Central memory CD4-positive, alpha-beta T cell (primary cell): Measurements from ENCODE around the gene POLR2H.

Source experiments
- DNase-seq: peaks from one replicate; pipeline ENCODE4 v3.0.0; 2022

POLR2H gene

GRCh38 chr3:184352897-184353545, 8.5 kb upstream of the POLR2H start:
- DNase-seq: no peak

- DNase-seq: no peak
These were observed 8.0 kb upstream of the POLR2H start for GRCh38 chr3:184353546-184353941.

- peak; percentile 28 for DNase-seq
These were observed 7.3 kb upstream of the POLR2H start for GRCh38 chr3:184354121-184354728.

- DNase-seq: no peak
These were observed 6.8 kb upstream of the POLR2H start for GRCh38 chr3:184354754-184355153.

- no peak for DNase-seq
These were observed 6.1 kb upstream of the POLR2H start for GRCh38 chr3:184355261-184356040.

- no peak for DNase-seq
These were observed 4.0 kb upstream of the POLR2H start for GRCh38 chr3:184357248-184358123.

- no peak for DNase-seq
These were observed 3.3 kb upstream of the POLR2H start for GRCh38 chr3:184358124-184358767.

GRCh38 chr3:184358921-184359350, 2.6 kb upstream of the POLR2H start:
- DNase-seq: no peak

GRCh38 chr3:184359610-184360009, 1.9 kb upstream of the POLR2H start:
- DNase-seq: no peak

- DNase-seq: no peak
These were observed 1.2 kb upstream of the POLR2H start for GRCh38 chr3:184360070-184360928.

GRCh38 chr3:184360929-184361531, 480 bp upstream of the POLR2H start:
- DNase-seq: no peak

GRCh38 chr3:184361932-184362667, 590 bp downstream of the POLR2H start:
- peak; percentile 38 for DNase-seq

- peak; percentile 92 for DNase-seq
These were observed 1.4 kb downstream of the POLR2H start for GRCh38 chr3:184362668-184363546.

- no peak for DNase-seq
These were observed 5.2 kb downstream of the POLR2H start for GRCh38 chr3:184366619-184367289.

- no peak for DNase-seq
These were observed 6.6 kb downstream of the POLR2H start for GRCh38 chr3:184368116-184368515.

GRCh38 chr3:184368586-184369183, 7.2 kb downstream of the POLR2H start:
- no peak for DNase-seq

GRCh38 chr3:184371570-184372018, 10.1 kb downstream of the POLR2H start:
- DNase-seq: peak; percentile 50

- DNase-seq: no peak
These were observed 10.8 kb downstream of the POLR2H start for GRCh38 chr3:184372296-184372821.
